Measurements from ENCODE around the gene FRYL. TPM values are rescaled to one million over a fixed set of nuclear protein-coding genes. Genes with fewer than 3 reads are reported as not detected.

Gene FRYL
- total RNA-seq, 1 donor from 2014 or later: 93.3 TPM

DNA sequence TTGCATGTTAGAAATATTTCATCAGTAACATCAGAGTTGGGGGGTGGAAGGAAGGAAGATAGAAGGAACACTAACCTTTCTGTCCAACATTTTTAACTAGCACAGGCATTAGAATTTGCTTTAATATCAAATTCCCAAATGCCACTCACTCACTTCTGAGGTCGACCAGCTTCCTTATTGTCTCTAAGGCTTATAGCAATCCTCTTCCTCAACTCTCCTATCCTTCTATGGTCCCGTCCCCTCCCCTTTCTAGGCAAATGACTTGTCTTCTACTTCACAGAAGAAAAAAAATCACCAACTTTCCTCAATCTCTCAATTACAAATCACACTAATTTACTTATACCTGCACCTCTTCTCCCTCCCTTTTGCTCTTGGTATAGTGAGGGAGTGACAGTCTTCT, 189.2 kb downstream of the FRYL start:
- TF ChIP-seq, protein P1, sequence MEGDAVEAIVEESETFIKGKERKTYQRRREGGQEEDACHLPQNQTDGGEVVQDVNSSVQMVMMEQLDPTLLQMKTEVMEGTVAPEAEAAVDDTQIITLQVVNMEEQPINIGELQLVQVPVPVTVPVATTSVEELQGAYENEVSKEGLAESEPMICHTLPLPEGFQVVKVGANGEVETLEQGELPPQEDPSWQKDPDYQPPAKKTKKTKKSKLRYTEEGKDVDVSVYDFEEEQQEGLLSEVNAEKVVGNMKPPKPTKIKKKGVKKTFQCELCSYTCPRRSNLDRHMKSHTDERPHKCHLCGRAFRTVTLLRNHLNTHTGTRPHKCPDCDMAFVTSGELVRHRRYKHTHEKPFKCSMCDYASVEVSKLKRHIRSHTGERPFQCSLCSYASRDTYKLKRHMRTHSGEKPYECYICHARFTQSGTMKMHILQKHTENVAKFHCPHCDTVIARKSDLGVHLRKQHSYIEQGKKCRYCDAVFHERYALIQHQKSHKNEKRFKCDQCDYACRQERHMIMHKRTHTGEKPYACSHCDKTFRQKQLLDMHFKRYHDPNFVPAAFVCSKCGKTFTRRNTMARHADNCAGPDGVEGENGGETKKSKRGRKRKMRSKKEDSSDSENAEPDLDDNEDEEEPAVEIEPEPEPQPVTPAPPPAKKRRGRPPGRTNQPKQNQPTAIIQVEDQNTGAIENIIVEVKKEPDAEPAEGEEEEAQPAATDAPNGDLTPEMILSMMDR (IDR thresholded peaks at IDR 0.05; ENCODE audit: unreplicated experiment): no peak
- peaks cover 20% of the 10 kb centered on the region for H3K36me3 Mint-ChIP-seq (ENCODE audit: low read depth, unreplicated experiment)
- peaks cover 52% of the 10 kb centered on the region for H3K4me1 Mint-ChIP-seq (ENCODE audit: unreplicated experiment)
- peak overlapping the region; percentile 19 for H3K4me3 Mint-ChIP-seq (ENCODE audit: unreplicated experiment)
- no peak overlapping the region for H3K27ac Mint-ChIP-seq (ENCODE audit: unreplicated experiment)
- peaks cover 4% of the 10 kb centered on the region for H3K27me3 Mint-ChIP-seq (ENCODE audit: unreplicated experiment)
- no peaks in the 10 kb centered on the region for H3K9me3 Mint-ChIP-seq (ENCODE audit: unreplicated experiment)
- no peak for DNase-seq (ENCODE audit: low spot score)

DNA sequence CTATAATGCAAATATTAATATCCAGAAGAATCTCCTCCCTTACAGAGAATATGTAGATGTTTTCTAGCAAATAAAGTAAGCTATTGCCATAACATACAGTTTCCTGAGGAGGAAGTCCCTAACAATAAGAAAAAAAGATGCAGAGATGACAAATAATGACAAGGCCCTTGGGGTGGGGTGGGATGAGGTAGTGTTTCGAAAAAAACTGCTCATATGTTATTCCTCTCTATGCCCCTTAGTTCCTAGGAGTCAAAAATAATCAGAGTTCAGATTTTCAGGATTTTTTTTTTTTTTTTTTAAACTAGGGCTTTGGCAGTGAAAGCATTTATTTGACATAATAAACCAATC, 191.0 kb downstream of the FRYL start:
- Mint-ChIP-seq H3K9me3 (ENCODE audit: unreplicated experiment) (no peaks in the 10 kb centered on the region), H3K27ac (ENCODE audit: unreplicated experiment) (no peak overlapping the region), H3K27me3 (ENCODE audit: unreplicated experiment) (peaks cover 4% of the 10 kb centered on the region), H3K4me1 (ENCODE audit: unreplicated experiment) (peaks cover 51% of the 10 kb centered on the region), H3K4me3 (ENCODE audit: unreplicated experiment) (no peak overlapping the region), H3K36me3 (ENCODE audit: low read depth, unreplicated experiment) (peaks cover 20% of the 10 kb centered on the region)
- TF ChIP-seq, protein P1 (IDR thresholded peaks at IDR 0.05; ENCODE audit: unreplicated experiment): no peak
- no peak for DNase-seq (ENCODE audit: low spot score)

DNA sequence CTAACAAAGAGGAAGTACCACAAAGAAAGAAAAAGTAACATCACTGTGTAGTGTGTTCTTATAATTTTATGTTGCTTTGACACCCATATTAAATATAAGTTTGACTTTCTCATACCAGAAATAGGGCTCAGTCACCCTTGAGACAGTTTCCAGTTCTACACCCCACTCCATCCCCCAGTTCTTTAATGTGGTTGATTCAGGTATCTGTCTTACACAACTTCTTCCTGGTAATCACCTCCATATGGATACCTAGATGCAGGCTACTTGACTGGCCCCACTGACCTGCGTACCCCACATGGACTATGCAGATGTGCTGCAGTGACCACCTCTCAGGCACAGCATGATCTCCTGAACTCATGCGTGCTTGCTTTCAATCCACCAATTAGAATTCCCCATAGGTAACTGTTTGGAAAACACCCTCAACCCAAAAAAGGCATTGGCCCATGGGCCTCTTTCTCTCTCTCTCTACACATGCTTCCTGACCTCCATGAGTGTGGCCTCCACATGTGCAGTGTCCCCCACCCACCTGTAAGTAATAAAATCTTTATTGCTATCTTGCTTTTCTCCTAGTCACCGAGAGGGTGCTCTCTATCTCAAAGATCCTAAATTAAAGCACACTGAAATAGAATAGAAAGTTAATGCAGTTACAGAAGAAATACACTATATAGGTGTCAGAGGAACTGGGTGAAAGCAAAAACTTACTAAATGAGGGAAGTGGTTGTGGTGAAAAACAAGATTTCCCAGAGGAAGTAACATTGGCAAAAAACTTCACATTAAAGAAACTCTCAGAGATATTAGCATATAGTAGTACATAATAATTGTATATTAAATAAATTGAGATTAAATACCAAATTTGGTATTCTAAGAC, 191.6 kb downstream of the FRYL start:
- TF ChIP-seq, protein P1 (IDR thresholded peaks at IDR 0.05; ENCODE audit: unreplicated experiment): no peak
- Mint-ChIP-seq H3K4me1 (ENCODE audit: unreplicated experiment) (peaks cover 49% of the 10 kb centered on the region), H3K27me3 (ENCODE audit: unreplicated experiment) (peaks cover 4% of the 10 kb centered on the region), H3K27ac (ENCODE audit: unreplicated experiment) (no peak overlapping the region), H3K4me3 (ENCODE audit: unreplicated experiment) (peak overlapping the region; percentile 45), H3K9me3 (ENCODE audit: unreplicated experiment) (no peaks in the 10 kb centered on the region), H3K36me3 (ENCODE audit: low read depth, unreplicated experiment) (peaks cover 20% of the 10 kb centered on the region)
- DNase-seq (ENCODE audit: low spot score): no peak

DNA sequence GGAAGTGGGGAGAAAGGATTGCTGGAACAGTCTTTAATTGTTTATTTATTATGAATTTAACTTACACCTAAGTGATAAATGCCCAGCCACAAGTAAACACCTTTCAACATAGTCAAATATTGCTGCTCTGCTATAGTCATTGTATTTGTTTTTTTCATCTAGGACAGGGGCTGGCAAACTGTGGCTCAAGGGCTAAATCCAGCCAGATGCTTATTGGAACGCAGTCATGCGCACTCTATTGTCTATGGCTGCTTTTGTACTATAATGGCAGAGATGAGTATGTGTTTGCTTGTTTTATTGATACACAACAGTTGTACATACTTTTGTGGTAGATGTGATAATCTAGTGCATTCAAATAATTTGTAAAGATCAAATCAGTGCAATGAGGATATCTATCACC, 194.7 kb downstream of the FRYL start:
- H3K27me3 Mint-ChIP-seq (ENCODE audit: unreplicated experiment): peaks cover 4% of the 10 kb centered on the region
- no peak overlapping the region for H3K4me3 Mint-ChIP-seq (ENCODE audit: unreplicated experiment)
- peaks cover 22% of the 10 kb centered on the region for H3K36me3 Mint-ChIP-seq (ENCODE audit: low read depth, unreplicated experiment)
- H3K4me1 Mint-ChIP-seq (ENCODE audit: unreplicated experiment): peaks cover 24% of the 10 kb centered on the region
- no peaks in the 10 kb centered on the region for H3K9me3 Mint-ChIP-seq (ENCODE audit: unreplicated experiment)
- TF ChIP-seq, protein P1 (IDR thresholded peaks at IDR 0.05; ENCODE audit: unreplicated experiment): no peak
- H3K27ac Mint-ChIP-seq (ENCODE audit: unreplicated experiment): no peak overlapping the region
- DNase-seq (ENCODE audit: low spot score): no peak

Measured in endothelial cell (in vitro differentiated cells).